Stimulated activated CD8-positive, alpha-beta memory T cell treated with anti-CD3 and anti-CD28 coated beads, Interleukin-15, amount 100 ng/mL, for 1 hour (primary cell): ENCODE measurements around the gene ANKRD11.
"Not testable (repeated sequence)": the region's sequence is repeated elsewhere in the genome, so short reads cannot be mapped to it uniquely, and the experiment has no call there.

Source experiments
- DNase-seq: peaks from one replicate; pipeline ENCODE4 v3.0.0-alpha.2; 2020; ENCODE audit warnings: low read depth

The ANKRD11 gene

DNA sequence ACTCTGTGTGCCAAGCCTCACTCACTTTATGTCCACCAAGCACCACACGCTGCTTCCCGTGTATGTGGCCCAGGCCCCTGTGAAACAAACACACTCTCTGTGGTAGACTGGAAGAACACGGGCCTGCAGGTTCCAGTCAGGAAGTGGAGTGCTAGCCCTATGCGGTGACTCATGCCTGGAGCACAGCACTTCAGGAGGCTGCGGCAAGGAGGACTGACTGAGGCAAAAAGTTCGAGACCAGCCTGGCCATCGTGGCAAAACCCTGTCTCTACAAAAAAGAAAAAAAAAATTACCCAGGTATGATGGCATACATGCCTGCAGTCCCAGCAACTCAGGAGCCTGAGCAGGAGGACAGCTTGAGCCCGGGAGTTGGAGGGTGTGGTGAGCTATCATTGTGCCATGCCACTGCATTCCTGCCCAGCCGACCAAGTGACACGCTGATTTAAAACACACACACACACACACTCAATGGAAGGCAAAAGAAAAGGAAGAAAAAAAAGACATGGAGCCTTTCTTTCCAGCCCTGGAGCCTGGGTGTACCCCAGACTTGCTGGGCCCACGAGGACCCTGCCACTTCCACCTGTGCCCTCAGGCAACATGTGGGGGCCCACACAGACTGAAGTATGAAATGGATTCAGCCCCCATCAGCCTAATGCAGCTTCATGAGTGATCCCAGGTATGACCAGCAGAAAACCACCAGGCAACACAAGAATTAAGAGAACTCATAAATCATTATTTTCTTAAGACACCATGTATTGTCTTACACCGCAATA, 126.6 kb downstream of the ANKRD11 start:
- DNase-seq: no peak

DNA sequence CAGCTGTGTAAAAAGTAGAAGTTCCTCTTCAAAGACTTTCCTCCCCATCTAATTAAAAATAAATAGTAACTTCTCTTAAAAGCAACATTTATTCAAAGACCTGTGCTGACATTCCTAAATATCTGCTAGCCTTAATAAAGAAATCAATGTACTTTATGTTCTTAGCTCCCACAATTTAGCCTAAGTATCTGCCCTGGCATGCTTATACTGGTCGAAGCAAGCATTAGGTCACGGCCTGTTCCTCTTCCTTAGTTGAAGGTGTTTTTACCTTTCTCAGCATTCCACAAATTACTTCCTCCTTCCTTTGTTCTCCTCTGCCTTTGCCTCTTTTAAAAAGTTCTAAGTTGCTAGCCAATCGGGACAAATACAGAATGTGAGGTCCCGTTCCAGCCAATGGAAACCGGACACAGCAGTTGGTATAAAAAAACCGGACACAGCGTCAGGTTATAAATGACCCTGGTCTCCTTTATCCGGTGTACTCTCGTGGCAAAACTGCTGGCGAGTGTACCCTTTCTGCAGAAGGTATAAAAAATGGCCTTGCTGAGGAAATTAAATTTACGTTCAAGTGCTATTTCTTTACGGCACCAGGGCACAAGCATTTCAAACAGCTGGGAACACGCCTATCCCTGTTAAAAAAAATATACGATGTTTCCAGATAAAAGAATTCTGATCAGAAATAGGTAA, 127.7 kb downstream of the ANKRD11 start:
- DNase-seq: not testable (repeated sequence)

GRCh38 chr16:89361751-89362539, 128.4 kb downstream of the ANKRD11 start:
- DNase-seq: no peak

DNA sequence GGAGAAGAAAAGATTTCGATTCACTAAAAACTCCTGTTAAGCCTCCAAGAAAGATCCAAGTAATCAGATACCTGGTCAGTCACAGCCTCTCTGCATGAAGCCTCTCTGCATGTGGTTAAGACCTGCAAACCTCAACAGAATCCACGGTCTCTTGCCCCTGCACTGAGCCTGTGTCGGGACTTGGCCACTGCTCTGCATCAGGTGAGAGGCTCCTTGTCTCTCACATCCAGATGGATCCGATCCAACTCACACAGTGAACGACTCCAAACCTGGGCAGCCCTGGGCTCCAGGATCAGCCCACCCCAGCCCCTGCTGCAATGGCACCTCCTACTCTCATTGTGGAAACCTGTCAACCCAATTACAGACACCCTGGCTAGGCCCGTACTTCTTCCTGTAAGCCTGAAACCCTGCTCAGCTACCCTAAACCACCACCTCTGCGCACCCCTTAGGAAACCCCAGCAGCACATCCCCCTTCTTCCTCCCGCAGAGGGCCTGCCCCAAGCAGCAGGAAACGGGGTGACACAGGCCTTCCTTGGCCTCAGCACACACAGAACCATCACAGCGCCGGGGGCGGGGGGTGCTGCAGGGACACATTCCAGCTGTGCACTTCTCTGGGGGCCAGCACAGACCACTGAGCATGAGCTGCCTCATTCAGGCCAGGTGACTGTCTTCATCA, 129.5 kb downstream of the ANKRD11 start:
- DNase-seq: peak; percentile 60

- no peak for DNase-seq
Observed at GRCh38 chr16:89359264-89360147, 130.9 kb downstream of the ANKRD11 start.

DNA sequence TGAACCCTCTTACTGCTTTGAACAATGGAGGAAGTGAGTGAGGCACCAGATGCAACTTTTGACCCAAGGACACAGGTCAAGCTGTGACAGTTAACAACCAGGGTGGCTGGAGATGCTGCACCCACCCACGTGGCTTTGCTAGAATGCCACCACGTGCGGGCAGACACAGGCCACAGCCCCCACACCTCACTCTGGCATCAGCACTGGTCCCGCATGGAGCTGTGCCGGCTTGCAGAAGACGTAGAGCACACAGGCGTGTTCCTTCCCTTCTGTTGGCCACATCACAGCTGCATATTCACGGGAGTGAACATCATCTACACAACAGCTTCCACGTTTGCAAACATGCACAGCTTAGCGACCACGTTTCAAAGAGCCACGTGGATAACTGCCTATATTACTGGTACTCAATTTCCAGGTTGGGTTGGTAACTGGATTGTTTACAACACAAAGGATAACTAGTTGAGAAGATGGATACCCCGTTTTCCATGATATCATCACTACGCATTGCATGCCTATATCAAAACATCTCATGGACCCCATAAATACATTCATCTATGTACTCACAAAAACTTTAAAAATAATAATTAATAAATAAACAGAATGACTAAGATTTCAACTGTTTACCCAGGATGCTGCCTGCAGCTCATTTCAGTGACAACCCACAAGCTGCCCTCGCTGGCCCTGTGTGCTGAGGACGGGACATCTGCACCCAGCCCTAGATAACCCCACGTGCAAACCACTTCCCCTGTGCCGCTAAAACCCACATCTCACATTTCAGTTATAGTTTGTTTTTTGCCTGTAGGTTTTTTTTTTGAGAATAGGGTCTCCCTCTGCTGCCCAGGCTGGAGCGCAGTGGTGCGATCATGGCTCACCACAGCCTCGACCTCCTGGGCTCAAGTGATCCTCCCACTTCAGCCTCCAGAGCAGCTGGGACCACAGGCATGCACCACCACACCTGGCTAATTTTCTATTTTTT, 132.0 kb downstream of the ANKRD11 start:
- no peak for DNase-seq

DNA sequence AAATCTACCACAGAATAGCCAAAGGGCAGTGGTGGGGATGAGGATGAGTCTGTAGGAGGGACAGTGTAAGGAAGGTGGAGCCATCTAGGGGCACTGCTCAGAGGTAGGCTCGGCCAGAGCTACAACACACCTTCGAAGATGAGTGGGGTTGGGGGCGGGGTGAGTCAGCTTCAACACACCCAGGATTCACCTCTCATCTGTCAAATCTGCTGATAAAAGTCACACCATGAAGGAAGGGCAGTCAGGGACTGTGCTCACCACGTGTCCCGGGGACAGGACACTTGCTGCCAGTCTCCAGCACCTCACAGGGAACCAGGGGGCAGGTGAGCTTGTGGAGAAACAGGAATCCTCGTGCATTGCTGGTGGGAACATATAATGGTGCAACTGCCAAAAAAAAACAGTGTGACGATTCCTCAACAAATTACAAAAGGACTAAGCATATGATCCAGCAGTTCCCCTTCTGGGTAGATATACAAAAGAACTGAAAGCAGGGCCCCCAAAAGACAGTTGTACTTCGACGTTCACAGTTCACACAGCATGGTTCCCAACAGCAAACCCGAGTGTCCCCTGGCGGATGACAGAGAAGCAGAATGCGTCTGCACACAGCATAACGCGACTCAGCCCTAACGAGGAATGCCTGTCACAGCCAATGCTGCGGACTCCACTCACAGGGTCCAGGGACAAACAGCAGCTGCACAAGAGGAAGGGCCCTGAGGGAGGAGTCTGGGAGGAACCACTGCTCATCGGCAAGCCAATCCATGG, 133.1 kb downstream of the ANKRD11 start:
- no peak for DNase-seq

- no peak for DNase-seq
Observed at GRCh38 chr16:89355686-89356085, 134.7 kb downstream of the ANKRD11 start.

- DNase-seq: no peak
Observed at GRCh38 chr16:89355007-89355406, 135.4 kb downstream of the ANKRD11 start.

DNA sequence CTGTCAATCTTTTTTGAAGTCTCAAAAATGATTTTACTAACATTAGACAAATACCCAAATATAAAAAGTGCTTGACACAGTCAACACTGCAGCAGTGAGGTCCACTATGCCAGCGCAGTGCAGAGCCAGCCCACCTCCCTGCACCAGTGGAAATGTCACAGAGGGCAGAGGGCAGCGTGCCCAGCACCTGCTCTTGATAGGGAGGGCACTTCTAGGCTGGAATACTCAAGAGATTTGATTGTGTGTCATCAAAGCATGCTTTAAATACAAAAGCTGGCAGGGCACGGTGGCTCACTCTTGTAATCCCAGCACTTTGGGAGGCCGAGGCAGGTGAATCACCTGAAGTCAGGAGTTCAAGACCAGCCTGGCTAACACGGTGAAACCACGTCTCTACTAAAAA, 136.0 kb downstream of the ANKRD11 start:
- no peak for DNase-seq

DNA sequence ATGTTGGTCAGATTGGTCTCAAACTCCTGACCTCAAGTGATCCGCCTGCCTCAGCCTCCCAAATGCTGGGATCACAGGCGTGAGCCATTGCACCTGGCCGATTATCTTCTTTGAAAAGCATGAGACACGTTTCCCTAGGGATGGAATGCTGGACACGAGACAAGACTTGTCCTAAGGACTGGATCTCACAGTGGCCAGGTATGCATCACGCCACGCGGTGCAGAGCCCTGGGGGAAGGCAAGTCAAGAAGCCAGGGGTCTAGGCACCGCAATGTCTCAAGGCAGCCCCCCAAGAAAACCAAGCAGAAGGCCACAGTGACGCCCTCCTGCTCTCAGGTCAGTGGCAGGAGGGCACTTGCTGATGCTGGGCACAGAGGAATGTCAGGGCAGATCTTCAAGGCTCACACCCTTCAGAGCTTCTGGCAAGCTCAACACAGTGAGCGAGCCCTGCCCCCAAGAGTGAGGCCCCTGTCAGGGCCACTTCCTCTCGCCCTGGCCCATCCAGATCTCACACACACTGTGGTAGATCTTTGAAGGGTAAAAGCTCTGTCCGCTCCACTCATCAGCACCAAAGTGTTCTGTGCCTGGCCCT, 138.2 kb downstream of the ANKRD11 start:
- no peak for DNase-seq

- no peak for DNase-seq
Observed at GRCh38 chr16:89351645-89352044, 138.7 kb downstream of the ANKRD11 start.

GRCh38 chr16:89350701-89351380, 139.5 kb downstream of the ANKRD11 start:
- DNase-seq: no peak

DNA sequence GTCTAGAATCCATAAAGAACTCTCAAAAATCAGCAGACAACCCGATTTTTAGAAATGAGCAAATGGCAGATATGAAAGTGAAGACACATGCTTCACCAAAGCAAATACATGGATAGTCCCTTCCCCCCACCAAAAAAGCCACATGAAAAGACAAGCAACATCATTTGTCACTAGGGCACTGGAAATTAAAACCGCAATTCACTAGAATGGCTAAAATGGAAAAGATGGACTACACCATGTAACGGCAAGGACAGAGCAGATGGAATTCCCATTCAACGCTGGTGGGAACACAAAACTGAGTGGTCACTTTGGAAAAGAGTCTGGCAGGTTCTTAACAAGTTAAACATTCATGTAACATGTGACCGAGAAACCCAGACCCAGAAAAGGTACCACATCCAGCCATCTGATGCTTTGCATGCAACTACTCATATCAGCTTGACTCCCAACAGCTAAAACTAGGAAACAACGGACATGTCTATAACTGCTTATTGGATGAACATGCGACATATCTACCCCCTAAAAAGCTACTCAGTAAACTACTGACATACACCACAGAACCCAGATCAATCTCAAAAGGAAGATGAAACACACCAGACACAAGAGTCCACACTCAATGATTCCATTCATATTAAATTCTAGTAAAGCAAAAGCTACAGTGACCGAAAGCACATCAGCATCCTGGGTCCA, 140.3 kb downstream of the ANKRD11 start:
- no peak for DNase-seq

- no peak for DNase-seq
Observed at GRCh38 chr16:89347807-89348206, 142.6 kb downstream of the ANKRD11 start.

DNA sequence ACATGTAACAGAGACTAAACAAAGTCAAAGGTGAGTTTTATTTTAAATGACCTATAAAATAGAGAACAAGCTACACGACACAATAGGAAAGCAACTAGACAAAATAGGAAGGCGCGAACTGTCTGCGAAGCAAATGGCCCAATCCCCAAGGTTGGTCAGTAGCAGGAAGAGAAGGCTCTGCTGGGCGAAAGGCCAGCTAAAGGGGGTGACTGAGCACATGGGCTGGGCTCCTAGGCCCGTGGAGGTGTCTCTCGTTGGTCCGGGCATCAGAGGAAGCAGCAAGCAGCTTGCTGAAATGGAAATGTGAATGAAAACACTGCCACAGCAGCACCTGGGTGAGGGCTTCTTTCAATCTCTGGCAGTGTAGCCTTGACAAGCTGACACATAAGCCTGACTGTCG, 143.5 kb downstream of the ANKRD11 start:
- DNase-seq: no peak

- DNase-seq: no peak
Observed at GRCh38 chr16:89345642-89346150, 144.7 kb downstream of the ANKRD11 start.
